Loucy (cell line): Measurements from ENCODE around the gene ATP11C.

ENCODE experiments used
- H2AFZ ChIP-seq: fragments of 200-600 bp; sonication (generic); 2 replicates; pipeline ENCODE4 v1.6.0; 2016; ENCODE audit warnings: antibody characterized with exemption, mild to moderate bottlenecking, low read length, moderate library complexity
- H3F3A ChIP-seq: fragments of 200-600 bp; 2 replicates; pipeline ENCODE4 v1.6.0; 2016; ENCODE audit warnings: antibody characterized with exemption, low read depth, mild to moderate bottlenecking
- H3K27me3 ChIP-seq: fragments of 200-600 bp; sonication (generic); 2 replicates; pipeline ENCODE4 v1.6.1; 2014; ENCODE audit warnings: low read length, mild to moderate bottlenecking; ENCODE audit not compliant: insufficient read depth, poor library complexity, severe bottlenecking
- H3K36me3 ChIP-seq: fragments of 200-600 bp; sonication (generic); 2 replicates; pipeline ENCODE4 v1.6.1; 2016; ENCODE audit warnings: low read length; ENCODE audit not compliant: insufficient read depth
- H3K4me1 ChIP-seq: fragments of 200-600 bp; sonication (generic); 2 replicates; pipeline ENCODE4 v1.5.1; 2014; ENCODE audit warnings: low read length, mild to moderate bottlenecking; ENCODE audit not compliant: insufficient read depth, poor library complexity, severe bottlenecking
- H3K4me2 ChIP-seq: fragments of 200-600 bp; sonication (generic); 2 replicates; pipeline ENCODE4 v1.6.0; 2014; ENCODE audit warnings: antibody characterized with exemption, low read length, low read depth, mild to moderate bottlenecking; ENCODE audit not compliant: poor library complexity, severe bottlenecking
- H3K4me3 ChIP-seq: fragments of 200-600 bp; sonication (generic); 2 replicates; pipeline ENCODE4 v1.5.1; 2014; ENCODE audit warnings: low read length, mild to moderate bottlenecking, mixed read lengths; ENCODE audit not compliant: poor library complexity, severe bottlenecking
- H3K79me2 ChIP-seq: fragments of 200-600 bp; sonication (generic); 2 replicates; pipeline ENCODE4 v1.6.1; 2014; ENCODE audit warnings: low read length; ENCODE audit not compliant: insufficient read depth
- H3K9ac ChIP-seq: fragments of 200-600 bp; sonication (generic); 2 replicates; pipeline ENCODE4 v1.6.0; 2014; ENCODE audit warnings: mild to moderate bottlenecking, low read depth, low read length, moderate library complexity; ENCODE audit not compliant: poor library complexity, severe bottlenecking
- H3K9me2 ChIP-seq: fragments of 200-600 bp; sonication (generic); replicated peaks from 2 replicates; pipeline ENCODE4 v1.6.1; 2016; ENCODE audit warnings: low read depth, low read length, mixed read lengths
- H3K9me3 ChIP-seq: fragments of 200-600 bp; sonication (generic); 2 replicates; pipeline ENCODE4 v1.6.1; 2014; ENCODE audit warnings: mild to moderate bottlenecking, antibody characterized with exemption, low read length, low read depth; ENCODE audit not compliant: insufficient read depth
- H4K20me1 ChIP-seq: fragments of 200-600 bp; sonication (generic); 2 replicates; pipeline ENCODE4 v1.6.0; 2014; ENCODE audit warnings: antibody characterized with exemption, low read length, mild to moderate bottlenecking; ENCODE audit not compliant: insufficient read depth, poor library complexity, severe bottlenecking
- CTCF ChIP-seq: fragments of 200-600 bp; sonication (generic); conservative IDR thresholded peaks from 2 replicates; pipeline ENCODE4 v1.5.1; 2014; ENCODE audit warnings: mild to moderate bottlenecking, antibody characterized with exemption, low read length
- EZH2phosphoT487 ChIP-seq: fragments of 200-600 bp; IDR thresholded peaks from 2 replicates; pipeline ENCODE4 v1.6.1; 2018; ENCODE audit warnings: antibody characterized with exemption, mild to moderate bottlenecking, moderate library complexity, borderline replicate concordance

The ATP11C gene

GRCh38 chrX:139783030-139783429 lies 149.8 kb downstream of the ATP11C start:
- no peak overlapping the region for H3K4me2 ChIP-seq
- H3F3A ChIP-seq = no peaks in the 10 kb centered on the region
- no peaks in the 10 kb centered on the region for H3K9me3 ChIP-seq
- no peaks in the 10 kb centered on the region for H3K79me2 ChIP-seq
- H4K20me1 ChIP-seq = no peaks in the 10 kb centered on the region
- H3K4me1 ChIP-seq = no peaks in the 10 kb centered on the region
- H3K9me2 ChIP-seq = no peaks in the 10 kb centered on the region
- TF ChIP-seq EZH2phosphoT487 (no peak), CTCF (no peak)
- H3K36me3 ChIP-seq = peaks cover 12% of the 10 kb centered on the region; the same call in 1 of the 2 replicates
- no peaks in the 10 kb centered on the region for H3K27me3 ChIP-seq
- H3K9ac ChIP-seq = no peak overlapping the region
- no peak overlapping the region for H2AFZ ChIP-seq
- H3K4me3 ChIP-seq = no peak overlapping the region

GRCh38 chrX:139776599-139776998 lies 156.3 kb downstream of the ATP11C start:
- Histone ChIP-seq H3K4me2 (no peak overlapping the region), H4K20me1 (no peaks in the 10 kb centered on the region), H3K4me3 (no peak overlapping the region), H3K27me3 (no peaks in the 10 kb centered on the region), H3F3A (no peaks in the 10 kb centered on the region), H3K79me2 (no peaks in the 10 kb centered on the region), H2AFZ (no peak overlapping the region), H3K9me2 (no peaks in the 10 kb centered on the region), H3K9ac (no peak overlapping the region), H3K9me3 (no peaks in the 10 kb centered on the region), H3K4me1 (no peaks in the 10 kb centered on the region), H3K36me3 (peaks cover 37% of the 10 kb centered on the region; the same call in 1 of the 2 replicates)
- TF ChIP-seq EZH2phosphoT487 = no peak
- no peak for TF ChIP-seq CTCF

GRCh38 chrX:139770366-139770765 lies 162.5 kb downstream of the ATP11C start:
- H3K4me1 ChIP-seq = peaks cover 4% of the 10 kb centered on the region
- no peak overlapping the region for H3K9ac ChIP-seq
- H3K4me2 ChIP-seq = no peak overlapping the region
- no peaks in the 10 kb centered on the region for H3K79me2 ChIP-seq
- H3K27me3 ChIP-seq = no peaks in the 10 kb centered on the region
- H3K36me3 ChIP-seq = peaks cover 36% of the 10 kb centered on the region; the same call in 1 of the 2 replicates
- H3K9me3 ChIP-seq = no peaks in the 10 kb centered on the region
- H2AFZ ChIP-seq = no peak overlapping the region
- H4K20me1 ChIP-seq = no peaks in the 10 kb centered on the region
- H3K9me2 ChIP-seq = no peaks in the 10 kb centered on the region
- no peaks in the 10 kb centered on the region for H3F3A ChIP-seq
- TF ChIP-seq CTCF (no peak), EZH2phosphoT487 (no peak)
- no peak overlapping the region for H3K4me3 ChIP-seq
